Erythroblast (primary cell): ENCODE measurements around the gene SAP30BP.

Experiments
- DNase-seq, 2 experiments: peaks; one replicate each; lab custom pipeline; 2025; lab: John Stamatoyannopoulos, UW
- GATA1 ChIP-seq: IDR thresholded peaks from 2 replicates; pipeline ENCODE4 v1.6.1; 2011; ENCODE audit warnings: low read depth, mild to moderate bottlenecking, control low read depth, low read length, moderate library complexity
- POLR2A ChIP-seq: IDR thresholded peaks from 2 replicates; pipeline ENCODE4 v1.6.1; 2011; ENCODE audit warnings: mild to moderate bottlenecking, low read length

SAP30BP gene

DNA sequence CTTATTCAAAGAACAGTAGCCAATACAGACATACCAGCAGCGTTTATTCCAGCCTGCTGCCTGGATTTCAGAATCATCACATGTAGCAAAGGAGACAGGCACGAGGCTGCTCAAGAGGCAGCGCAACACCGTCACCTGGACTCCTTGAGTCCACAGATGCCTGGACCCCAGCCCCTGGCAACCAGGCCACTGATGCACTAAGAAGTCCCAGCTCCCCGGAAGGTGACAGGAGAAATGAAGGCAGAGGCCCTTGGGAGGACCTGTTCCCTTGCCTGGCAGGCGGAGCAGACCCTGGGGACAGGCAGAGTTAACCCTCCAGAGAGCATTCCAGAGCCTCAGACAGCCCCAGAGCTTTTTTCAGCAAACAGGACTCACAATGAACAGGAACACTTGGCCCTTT, 17.5 kb upstream of the SAP30BP start:
- TF ChIP-seq GATA1 (no peak), POLR2A (no peak)
- no peak for DNase-seq

DNA sequence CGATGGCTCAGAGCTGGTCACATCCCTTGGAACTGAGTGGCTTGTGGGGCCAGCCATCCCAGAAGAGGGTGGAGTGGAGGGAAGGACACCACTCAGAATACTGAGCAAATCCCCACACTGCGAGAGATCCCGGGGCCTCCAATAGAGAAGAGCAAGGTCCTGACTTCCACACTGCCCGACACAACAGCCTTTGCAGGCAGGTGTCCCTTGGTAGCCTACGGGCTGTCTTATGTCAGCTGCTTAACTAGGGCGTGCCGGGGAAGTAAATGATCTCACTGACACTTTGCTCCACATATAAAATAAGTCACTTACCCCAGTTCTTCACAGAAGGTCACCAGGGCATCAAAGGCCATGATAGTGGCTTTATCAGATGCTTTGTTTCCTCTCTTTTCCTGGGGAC, 16.3 kb upstream of the SAP30BP start:
- TF ChIP-seq GATA1 (no peak), POLR2A (no peak)
- DNase-seq, result no peak

DNA sequence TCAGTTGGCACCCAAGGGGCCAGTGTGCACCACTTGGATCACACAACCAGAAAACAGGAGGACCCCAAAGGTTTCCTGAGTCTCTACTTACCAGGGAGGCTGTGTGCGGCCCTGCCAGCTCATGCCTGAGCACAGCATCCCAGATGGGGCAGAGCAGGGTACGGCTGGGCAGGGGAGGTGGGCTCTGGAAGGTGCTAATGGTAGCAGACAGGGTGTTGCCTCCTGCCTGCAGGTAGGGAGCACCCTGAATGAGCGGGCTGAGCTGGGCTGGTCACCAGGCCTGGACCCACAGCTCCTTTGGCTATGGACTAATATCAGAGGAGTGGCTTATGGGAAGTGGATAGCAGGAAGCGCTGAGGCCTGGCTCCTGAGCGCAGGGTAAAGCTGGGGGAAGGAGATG, 14.8 kb upstream of the SAP30BP start:
- TF ChIP-seq POLR2A, result no peak
- DNase-seq, result no peak

DNA sequence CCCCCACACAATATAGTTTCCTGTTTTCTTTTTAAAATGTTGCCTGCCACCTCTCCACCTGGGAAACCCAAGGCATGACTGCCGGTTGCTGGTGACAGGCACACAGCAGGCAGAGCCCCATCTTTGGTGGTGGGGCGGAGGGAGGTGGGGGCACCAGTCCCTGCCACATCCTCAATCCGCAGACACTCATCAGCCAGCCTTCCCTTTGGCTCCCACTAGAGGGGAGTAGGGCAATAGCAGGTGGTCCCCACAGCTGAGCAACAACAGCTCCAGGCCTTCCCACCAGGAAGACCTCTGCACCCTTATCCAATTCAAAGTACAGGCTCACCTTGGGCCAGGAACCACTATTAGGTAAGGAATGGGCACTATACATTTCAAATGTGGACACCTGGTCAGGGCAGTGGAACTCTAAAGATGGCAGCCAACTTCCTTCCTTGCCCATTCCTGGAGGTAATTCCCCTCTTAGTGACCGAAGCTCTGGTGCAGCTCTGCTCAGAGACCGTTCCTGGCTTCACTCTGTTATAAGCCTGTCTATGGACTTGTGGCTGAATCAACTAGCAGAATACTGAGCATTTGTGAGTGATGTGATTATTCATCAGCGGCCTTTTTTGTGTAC, 14.1 kb upstream of the SAP30BP start:
- TF ChIP-seq POLR2A (no peak), GATA1 (no peak)
- peak; percentile 65 to 78 for DNase-seq

DNA sequence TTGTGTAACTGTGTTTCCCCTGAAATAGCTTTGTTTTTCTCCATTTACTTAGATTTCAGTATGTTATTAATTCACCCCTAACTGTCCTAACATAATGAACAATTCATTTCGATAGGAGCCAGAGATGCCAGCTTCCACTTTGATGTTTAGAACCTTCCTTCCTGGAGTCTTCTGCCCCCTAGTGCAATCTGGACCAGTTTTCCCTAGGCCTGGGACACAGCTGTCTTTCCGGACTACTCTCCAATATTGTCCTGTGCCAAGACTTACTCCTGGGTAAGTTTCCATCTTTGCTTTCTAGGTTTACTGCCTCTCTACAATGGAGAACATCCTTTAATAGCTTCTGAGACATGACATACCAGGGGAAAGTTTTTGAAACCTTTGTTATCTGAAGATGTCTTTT, 13.0 kb upstream of the SAP30BP start:
- DNase-seq, result no peak
- TF ChIP-seq POLR2A (no peak), GATA1 (no peak)

DNA sequence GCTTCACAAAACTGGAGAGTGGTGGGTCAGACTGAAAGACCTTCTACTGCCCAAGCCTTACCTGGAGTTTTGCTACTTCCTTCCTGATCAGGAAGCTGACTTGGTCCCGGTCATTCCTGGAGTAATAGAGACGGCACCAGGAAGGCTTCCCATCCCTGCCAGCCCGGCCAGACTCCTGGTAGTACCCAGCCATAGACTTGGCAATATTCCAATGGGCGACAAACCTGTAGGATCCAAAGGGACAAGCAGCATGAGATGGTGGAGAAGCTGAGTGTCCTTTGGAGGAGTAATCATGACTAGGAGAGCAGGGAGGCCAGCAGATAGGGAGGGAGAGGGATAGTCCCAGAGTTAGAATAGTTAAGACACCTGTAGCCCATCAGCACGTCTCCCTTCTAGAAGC, 8.9 kb upstream of the SAP30BP start:
- DNase-seq, result no peak

DNA sequence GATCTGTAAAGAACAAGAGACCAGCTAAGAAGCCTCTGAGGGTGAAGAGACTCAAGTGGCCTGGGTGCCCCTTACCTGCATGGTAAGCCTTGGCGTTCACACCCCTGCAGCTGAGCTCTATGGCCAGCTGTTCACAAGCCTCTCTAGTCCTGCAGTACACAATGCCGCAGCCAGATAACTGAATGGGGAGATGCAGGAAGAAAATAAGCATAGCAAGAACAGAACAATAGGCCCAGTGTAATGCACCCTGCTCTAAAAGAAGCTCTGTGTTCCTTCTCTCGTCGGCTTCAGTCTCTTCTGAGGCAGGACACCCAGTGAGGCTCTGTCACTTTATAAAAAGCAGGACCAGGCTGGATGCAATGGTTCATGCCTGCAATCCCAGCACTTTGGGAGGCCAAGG, 5.6 kb upstream of the SAP30BP start:
- DNase-seq, result no peak
- TF ChIP-seq POLR2A, result no peak

More for the DNA sequence above, 8.9 kb upstream of the SAP30BP start:
- TF ChIP-seq POLR2A, result no peak
- TF ChIP-seq GATA1, result no peak

DNA sequence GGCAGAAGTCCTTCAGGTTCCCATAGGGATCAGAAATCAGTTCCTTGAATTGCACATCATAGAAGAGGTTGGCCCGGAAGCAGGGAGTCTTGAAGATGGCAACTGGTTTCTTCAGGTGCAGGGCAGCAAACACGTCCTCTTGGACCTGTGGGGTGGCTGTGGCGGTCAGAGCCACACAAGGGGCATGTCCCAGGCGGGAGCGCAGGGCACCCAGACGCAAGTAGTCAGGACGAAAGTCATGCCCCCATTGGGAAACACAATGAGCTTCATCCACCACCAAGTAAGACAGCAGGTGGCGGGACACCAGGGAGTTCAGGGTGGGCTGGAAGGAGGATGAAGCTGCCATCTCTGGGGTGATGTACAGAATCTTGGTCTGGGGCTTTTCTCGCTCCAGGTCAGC, 4.6 kb upstream of the SAP30BP start:
- no peak for DNase-seq
- no peak for TF ChIP-seq GATA1
- no peak for TF ChIP-seq POLR2A

DNA sequence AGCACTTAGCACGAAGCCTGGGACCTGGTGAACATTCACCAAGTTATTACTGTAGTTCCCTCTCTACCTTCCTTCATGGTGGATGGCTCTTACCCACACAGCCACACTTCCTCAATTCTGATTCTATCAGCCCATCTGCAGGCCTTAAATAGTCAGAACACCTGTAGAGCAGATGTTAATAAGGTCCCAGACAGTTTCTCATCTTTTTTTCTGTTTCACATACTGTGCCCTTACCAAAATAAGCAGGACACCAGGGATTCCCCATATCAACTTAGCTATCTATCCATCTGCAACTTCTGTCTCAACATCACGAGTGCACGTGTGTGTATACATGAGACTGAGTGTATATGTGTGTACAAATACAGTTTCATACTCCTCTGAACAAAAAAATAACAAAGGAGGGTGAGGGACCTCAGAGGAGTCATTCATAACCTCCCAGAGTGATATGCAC, 3.0 kb upstream of the SAP30BP start:
- no peak for TF ChIP-seq POLR2A
- TF ChIP-seq GATA1, result no peak
- no peak for DNase-seq

DNA sequence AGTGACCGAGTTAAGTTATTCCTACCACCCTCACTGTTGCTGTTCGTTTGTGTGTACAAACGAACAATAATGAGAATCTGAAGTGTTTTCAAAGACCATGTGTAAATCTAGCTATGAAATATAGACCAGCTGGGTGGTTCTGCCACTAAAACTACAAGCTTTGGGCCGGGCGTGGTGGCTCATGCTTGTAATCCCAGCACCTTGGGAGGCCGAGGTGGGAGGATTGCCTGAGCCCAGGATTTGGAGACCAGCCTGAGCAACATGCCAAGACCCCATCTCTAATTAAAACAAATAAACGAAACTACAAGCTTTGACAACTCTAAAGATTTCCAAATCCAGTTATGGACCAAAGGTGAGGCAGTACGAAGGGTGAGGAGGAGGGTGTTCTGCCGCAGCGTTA, 1.2 kb upstream of the SAP30BP start:
- no peak for DNase-seq
- TF ChIP-seq GATA1, result no peak
- TF ChIP-seq POLR2A, result no peak

DNA sequence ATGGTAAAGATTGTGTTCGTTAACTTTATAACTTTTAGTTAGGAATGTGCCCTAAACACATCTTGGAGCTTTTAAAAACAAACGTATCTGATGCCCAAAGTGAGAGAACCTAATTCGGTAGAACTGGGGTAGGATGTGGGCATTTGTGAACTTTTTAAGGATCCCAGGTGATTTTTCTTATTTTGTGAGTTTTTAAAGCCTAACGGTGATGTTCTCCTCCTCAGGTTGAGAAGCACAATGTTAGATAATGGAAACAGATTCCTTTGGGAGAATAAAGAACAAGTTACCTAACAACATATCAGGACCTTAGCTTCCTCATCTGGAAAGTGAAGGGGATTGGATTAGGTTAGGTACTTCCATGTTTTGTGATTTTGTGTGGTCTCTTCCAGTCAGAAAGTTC, 687 bp downstream of the SAP30BP start:
- TF ChIP-seq POLR2A (no peak), GATA1 (no peak)
- DNase-seq, result no peak

DNA sequence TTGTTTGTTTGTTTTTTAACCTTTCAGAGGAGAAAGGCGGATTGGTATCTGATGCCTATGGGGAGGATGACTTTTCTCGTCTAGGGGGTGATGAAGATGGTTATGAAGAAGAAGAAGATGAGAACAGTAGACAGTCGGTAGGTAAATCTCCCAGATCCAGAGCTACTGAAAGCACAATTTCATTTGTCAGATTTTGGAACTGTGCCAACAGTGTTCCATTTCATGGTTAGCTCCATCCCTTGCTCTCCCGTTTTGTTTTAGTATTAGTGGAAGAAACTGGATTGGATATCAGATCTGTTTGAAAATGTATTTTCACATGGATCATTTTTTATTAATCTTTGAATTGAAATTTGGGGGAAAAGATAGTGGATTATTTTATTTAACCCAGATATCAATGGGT, 1.4 kb downstream of the SAP30BP start:
- TF ChIP-seq GATA1 (no peak), POLR2A (no peak)
- DNase-seq, result no peak

DNA sequence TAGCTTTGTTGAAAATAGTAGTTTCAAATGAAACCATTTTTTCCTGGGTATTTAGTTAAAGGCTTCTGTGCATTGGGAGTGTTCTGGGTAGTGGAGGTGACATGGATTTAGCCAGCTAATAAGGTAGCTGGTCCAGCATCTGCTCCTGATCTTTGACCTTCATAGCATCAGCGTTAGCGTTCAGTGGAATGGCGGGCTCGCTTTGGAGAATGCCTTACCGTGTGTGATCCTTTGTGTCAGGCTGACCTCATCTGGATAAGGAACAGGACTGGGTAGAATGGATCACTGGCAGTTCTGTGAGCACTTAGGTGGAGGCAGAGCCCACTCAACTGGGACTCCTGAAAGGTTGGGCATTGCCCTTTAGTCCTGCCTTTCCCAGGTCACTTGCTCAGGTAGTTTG, 3.7 kb downstream of the SAP30BP start:
- TF ChIP-seq GATA1 (no peak), POLR2A (no peak)
- no peak for DNase-seq

DNA sequence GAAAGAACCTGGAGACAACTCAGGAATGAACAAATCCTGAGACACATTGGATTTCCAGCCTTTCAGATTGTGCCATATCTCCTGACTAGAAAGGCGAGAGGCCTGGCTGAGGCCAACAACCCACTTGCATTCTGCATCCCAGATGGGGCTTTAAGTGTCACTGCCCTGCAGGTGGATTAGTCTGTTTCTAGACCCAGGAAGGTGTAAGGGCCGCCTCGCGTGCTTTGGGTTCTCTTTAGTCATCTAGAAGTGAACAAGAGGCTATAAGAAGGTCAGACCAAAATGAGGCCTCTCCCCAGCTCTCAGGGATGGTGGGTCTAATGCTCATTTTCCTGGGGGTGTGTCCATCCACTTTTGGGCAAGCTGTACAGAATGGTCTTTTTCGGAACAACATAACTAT, 4.9 kb downstream of the SAP30BP start:
- TF ChIP-seq GATA1 (no peak), POLR2A (no peak)
- no peak for DNase-seq

DNA sequence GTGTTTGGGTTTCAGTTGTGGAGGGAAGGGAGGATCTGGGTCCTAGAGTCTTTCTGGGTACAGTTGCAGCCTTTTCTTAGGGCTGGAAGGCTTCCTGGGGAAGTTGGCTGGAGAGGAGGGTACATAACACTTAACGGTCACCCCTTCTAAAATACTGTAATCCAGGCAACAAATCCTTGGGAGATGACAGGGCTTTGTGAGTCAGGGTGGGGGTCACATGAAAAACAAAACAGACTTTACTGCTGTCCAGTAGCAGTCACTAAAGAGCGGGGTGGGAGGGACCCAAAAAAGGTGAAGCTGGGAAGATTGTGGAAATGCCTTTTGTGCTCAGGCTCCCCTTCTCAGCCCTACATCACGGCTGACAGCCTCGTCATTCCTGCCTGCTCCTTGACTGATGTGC, 6.3 kb downstream of the SAP30BP start:
- TF ChIP-seq GATA1 (no peak), POLR2A (no peak)
- DNase-seq, result no peak
